ENCODE measurements around the gene PSMD5. TPM values are rescaled to one million over a fixed set of nuclear protein-coding genes. Genes with fewer than 3 reads are reported as not detected.

Gene PSMD5
- polyA plus RNA-seq, 3 donors: 27.3 to 37.6 (median 36.0) TPM

GRCh38 chr9:120859361-120859760, 16.6 kb upstream of the PSMD5 start:
- no peak for DNase-seq

GRCh38 chr9:120857902-120858301, 15.2 kb upstream of the PSMD5 start:
- DNase-seq: no peak

- DNase-seq: no peak
These were observed 14.8 kb upstream of the PSMD5 start for GRCh38 chr9:120857481-120857880.

- no peak for DNase-seq
These were observed 14.0 kb upstream of the PSMD5 start for GRCh38 chr9:120856700-120857099.

- no peak for DNase-seq
These were observed 13.3 kb upstream of the PSMD5 start for GRCh38 chr9:120855827-120856670.

GRCh38 chr9:120854596-120855327, 12.0 kb upstream of the PSMD5 start:
- no peak for DNase-seq

GRCh38 chr9:120853198-120853597, 10.5 kb upstream of the PSMD5 start:
- DNase-seq: no peak

- peak; percentile 66 for DNase-seq
These were observed 9.7 kb upstream of the PSMD5 start for GRCh38 chr9:120852240-120853010.

GRCh38 chr9:120851449-120851848, 8.7 kb upstream of the PSMD5 start:
- DNase-seq: no peak

GRCh38 chr9:120850315-120850714, 7.6 kb upstream of the PSMD5 start:
- no peak for DNase-seq

- DNase-seq: no peak
These were observed 4.2 kb upstream of the PSMD5 start for GRCh38 chr9:120846906-120847305.

- DNase-seq: no peak
These were observed 3.6 kb upstream of the PSMD5 start for GRCh38 chr9:120846251-120846889.

- DNase-seq: no peak
These were observed 2.5 kb upstream of the PSMD5 start for GRCh38 chr9:120845255-120845654.

- no peak for DNase-seq
These were observed 615 bp downstream of the PSMD5 start for GRCh38 chr9:120841930-120842684.

GRCh38 chr9:120839146-120839545, 3.6 kb downstream of the PSMD5 start:
- no peak for DNase-seq

GRCh38 chr9:120837921-120838320, 4.8 kb downstream of the PSMD5 start:
- no peak for DNase-seq

GRCh38 chr9:120833325-120833724, 9.4 kb downstream of the PSMD5 start:
- DNase-seq: no peak

GRCh38 chr9:120832807-120833206, 9.9 kb downstream of the PSMD5 start:
- no peak for DNase-seq

GRCh38 chr9:120830865-120831264, 11.9 kb downstream of the PSMD5 start:
- no peak for DNase-seq

GRCh38 chr9:120830151-120830550, 12.6 kb downstream of the PSMD5 start:
- no peak for DNase-seq

- no peak for DNase-seq
These were observed 13.1 kb downstream of the PSMD5 start for GRCh38 chr9:120829650-120830049.

Data from renal pelvis (tissue), 4 donors.